ENCODE data around the gene ATP2B1. TPM values are rescaled to one million over a fixed set of nuclear protein-coding genes. Genes with fewer than 3 reads are reported as not detected.

ATP2B1 gene
- total RNA-seq, 1 donor from 2014 or later: 11.9 TPM

GRCh38 chr12:89567691-89568239 lies 140.9 kb downstream of the ATP2B1 start:
- ATAC-seq (no peak), DNase-seq (no peak)
- intact Hi-C loops (cut with micrococcal nuclease): no loop called here

- intact Hi-C loops (cut with micrococcal nuclease): no loop called here
- ATAC-seq: no peak
These were observed 142.0 kb downstream of the ATP2B1 start for GRCh38 chr12:89566615-89567014.

GRCh38 chr12:89565002-89565401 lies 143.6 kb downstream of the ATP2B1 start:
- intact Hi-C loops (cut with micrococcal nuclease): no loop called here
- DNase-seq: no peak
- no peak for ATAC-seq

More at GRCh38 chr12:89566615-89567014, 142.0 kb downstream of the ATP2B1 start:
- no peak for DNase-seq

GRCh38 chr12:89559753-89560152 lies 148.9 kb downstream of the ATP2B1 start:
- ATAC-seq: no peak

GRCh38 chr12:89556976-89557375 lies 151.7 kb downstream of the ATP2B1 start:
- no peak for ATAC-seq
- no peak for DNase-seq
- intact Hi-C loops (cut with micrococcal nuclease): no loop called here

More at GRCh38 chr12:89559753-89560152, 148.9 kb downstream of the ATP2B1 start:
- DNase-seq: no peak
- intact Hi-C loops (cut with micrococcal nuclease): no loop called here

- ATAC-seq: no peak
- no peak for DNase-seq
- intact Hi-C loops (cut with micrococcal nuclease): no loop called here
These were observed 156.3 kb downstream of the ATP2B1 start for GRCh38 chr12:89552376-89552775.

GRCh38 chr12:89551747-89552146 lies 156.9 kb downstream of the ATP2B1 start:
- DNase-seq (no peak), ATAC-seq (no peak)
- intact Hi-C loops (cut with micrococcal nuclease): no loop called here

- DNase-seq (no peak), ATAC-seq (no peak)
- intact Hi-C loops (cut with micrococcal nuclease): loop anchor here (10.0 kb wide), 1 partner anchor 158 kb away; the partner anchor contains the start of gene ATP2B1
These were observed 161.5 kb downstream of the ATP2B1 start for GRCh38 chr12:89547101-89547500.

GRCh38 chr12:89546151-89546550 lies 162.5 kb downstream of the ATP2B1 start:
- intact Hi-C loops (cut with micrococcal nuclease): loop anchor here (10.0 kb wide), 1 partner anchor 159 kb away; the partner anchor contains the start of gene ATP2B1
- no peak for DNase-seq
- no peak for ATAC-seq

GRCh38 chr12:89544681-89545184 lies 163.9 kb downstream of the ATP2B1 start:
- ATAC-seq (peak; percentile 95), DNase-seq (peak; percentile 71)
- intact Hi-C loops (cut with micrococcal nuclease): loop anchor here (5.0 to 10.0 kb wide), 2 partner anchors 160 to 558 kb away; partner anchors contain the start of gene ATP2B1

- DNase-seq (no peak), ATAC-seq (no peak)
- intact Hi-C loops (cut with micrococcal nuclease): loop anchor here (5.0 to 10.0 kb wide), 2 partner anchors 161 to 558 kb away; partner anchors contain the start of gene ATP2B1
These were observed 164.6 kb downstream of the ATP2B1 start for GRCh38 chr12:89544022-89544421.

GRCh38 chr12:89542912-89543592 lies 165.6 kb downstream of the ATP2B1 start:
- ATAC-seq (peak; percentile 72), DNase-seq (peak; percentile 32)

GRCh38 chr12:89542236-89542635 lies 166.4 kb downstream of the ATP2B1 start:
- ATAC-seq (no peak), DNase-seq (no peak)
- intact Hi-C loops (cut with micrococcal nuclease): loop anchor here (5.0 to 10.0 kb wide), 2 partner anchors 163 to 560 kb away; partner anchors contain the start of gene ATP2B1

More at GRCh38 chr12:89542912-89543592, 165.6 kb downstream of the ATP2B1 start:
- intact Hi-C loops (cut with micrococcal nuclease): loop anchor here (5.0 to 10.0 kb wide), 2 partner anchors 162 to 559 kb away; partner anchors contain the start of gene ATP2B1

- no peak for ATAC-seq
- intact Hi-C loops (cut with micrococcal nuclease): loop anchor here (5.0 to 10.0 kb wide), 2 partner anchors 164 to 562 kb away; partner anchors contain the start of gene ATP2B1
- DNase-seq: no peak
These were observed 168.1 kb downstream of the ATP2B1 start for GRCh38 chr12:89540586-89540985.

GRCh38 chr12:89539426-89540223 lies 169.0 kb downstream of the ATP2B1 start:
- ATAC-seq (no peak), DNase-seq (no peak)
- intact Hi-C loops (cut with micrococcal nuclease): loop anchor here (5.0 to 10.0 kb wide), 2 partner anchors 165 to 563 kb away; partner anchors contain the start of gene ATP2B1

- ATAC-seq (no peak), DNase-seq (no peak)
- intact Hi-C loops (cut with micrococcal nuclease): no loop called here
These were observed 169.7 kb downstream of the ATP2B1 start for GRCh38 chr12:89538897-89539296.

Data from left ventricle myocardium superior (tissue), 1 donor.